GM18868 (cell line): Measurements from ENCODE around the gene PHLPP1.

Experiments
- ATAC-seq: cut with Tn5 transposase; IDR thresholded peaks from one replicate; pipeline ENCODE4 v1.9.1; 2021; ENCODE audit warnings: mild to moderate bottlenecking, moderate library complexity; ENCODE audit not compliant: unreplicated experiment

The PHLPP1 gene

DNA sequence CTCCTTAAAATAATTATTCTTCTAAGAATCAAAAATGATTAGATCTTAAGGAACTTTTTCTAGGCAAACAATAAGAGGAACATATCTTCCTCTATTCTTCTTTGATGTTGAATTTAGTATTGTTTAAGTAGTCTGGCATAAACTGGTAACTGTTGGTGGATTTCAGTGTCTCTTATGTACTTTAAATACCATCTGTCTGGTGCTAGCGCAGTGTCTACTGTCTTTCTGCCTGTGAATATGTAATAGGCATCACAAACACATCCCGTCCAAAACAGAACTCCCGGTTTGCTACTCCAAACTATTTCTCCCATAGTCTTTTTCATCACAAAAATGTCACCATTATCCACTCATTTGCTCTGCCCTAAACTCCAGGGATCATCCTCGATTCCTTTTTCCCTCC lies 281.7 kb downstream of the PHLPP1 start:
- ATAC-seq = no peak

DNA sequence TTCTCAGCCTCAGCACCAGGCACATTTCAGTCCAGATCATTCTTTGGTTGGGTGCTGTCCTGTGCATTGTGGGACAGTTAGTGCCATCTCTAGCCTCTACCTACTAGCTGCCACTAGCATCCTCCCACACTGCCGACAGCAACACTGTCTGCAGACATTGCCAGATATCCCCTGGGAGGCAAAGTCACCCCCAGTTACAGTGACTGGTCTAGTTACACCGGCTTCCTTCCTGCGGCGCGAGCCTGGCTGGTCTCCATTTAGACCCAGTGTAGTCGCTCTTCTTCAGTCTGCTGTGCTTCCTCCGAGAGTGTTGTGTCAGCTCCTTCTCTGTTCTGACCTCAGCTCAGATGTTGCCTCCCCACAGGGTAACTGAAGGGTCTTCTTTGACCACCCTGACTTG lies 283.1 kb downstream of the PHLPP1 start:
- no peak for ATAC-seq

DNA sequence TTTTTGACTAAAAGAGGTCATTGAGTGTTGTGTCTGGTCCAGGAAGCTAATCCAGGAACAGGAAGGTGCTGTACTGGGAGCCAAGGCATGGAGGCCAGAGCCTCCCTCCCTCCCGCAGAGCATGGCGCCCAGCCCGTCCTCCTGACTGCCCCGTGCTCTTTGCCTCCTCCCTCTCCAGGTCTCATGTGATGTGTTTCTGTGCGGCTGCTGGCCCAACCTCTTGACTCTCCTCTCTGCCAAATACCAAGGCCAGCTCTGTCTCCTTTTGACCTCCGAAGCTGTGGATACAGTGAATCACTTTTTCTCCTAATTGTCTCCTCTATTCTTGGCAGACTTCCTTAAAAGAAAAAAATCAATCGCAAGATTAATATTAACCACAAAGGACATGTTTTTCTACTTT lies 284.1 kb downstream of the PHLPP1 start:
- ATAC-seq = no peak

DNA sequence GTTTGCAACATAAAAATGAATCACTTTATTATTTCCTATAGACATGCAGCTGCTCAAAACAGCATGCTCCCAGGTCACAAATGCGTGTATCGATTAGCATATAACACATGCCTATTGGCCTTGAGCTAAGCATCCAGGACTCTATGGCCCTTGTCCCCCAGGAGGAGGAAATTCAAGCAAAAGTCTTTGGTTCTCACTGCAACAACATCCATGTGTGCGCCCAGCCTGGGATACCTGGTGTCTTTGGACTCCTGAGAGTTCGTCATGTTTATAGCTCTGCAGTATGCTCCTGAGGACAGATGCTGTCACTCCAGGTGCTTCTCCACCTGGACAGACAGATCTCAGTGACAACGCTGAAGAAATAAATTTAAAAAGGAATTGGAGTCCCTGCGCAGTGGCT lies 284.6 kb downstream of the PHLPP1 start:
- ATAC-seq = no peak

DNA sequence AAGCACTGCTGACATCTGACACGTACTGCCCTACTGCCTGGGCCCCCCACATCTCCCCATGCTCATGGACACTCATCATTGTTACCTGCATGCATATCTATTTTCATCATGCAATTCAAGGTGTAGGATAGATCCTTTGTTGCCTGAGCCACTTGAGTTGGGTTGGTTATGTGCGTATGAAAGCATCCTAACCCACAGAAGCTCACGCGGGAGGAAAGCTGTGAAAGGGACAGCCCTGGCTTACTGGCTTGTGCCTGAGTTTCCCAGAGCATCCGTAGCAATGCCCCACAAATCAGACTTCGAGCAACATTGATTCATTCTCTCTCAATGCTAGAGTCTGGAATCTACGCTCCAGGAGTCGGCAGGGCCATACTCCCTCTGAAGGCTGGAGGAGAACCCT lies 285.5 kb downstream of the PHLPP1 start:
- ATAC-seq = no peak

DNA sequence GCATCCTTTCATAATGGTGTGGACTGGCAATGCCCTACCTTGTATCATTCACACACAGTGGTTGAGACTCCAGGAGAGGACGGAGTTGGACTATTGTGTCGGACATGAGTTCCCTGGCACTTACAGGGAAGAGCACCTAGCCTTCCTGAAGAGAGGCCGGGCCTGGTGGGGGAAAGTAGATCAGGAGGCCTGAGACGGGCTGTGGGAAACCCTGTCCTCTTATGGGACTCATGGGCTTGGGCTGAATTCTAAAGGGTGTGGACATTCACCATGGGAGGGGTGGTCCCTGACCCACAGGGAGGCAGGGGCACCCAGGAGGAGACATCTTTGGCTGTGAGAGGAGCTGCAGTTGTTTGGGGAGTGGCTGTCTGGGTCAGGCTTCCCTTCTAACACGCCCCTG lies 286.5 kb downstream of the PHLPP1 start:
- no peak for ATAC-seq

DNA sequence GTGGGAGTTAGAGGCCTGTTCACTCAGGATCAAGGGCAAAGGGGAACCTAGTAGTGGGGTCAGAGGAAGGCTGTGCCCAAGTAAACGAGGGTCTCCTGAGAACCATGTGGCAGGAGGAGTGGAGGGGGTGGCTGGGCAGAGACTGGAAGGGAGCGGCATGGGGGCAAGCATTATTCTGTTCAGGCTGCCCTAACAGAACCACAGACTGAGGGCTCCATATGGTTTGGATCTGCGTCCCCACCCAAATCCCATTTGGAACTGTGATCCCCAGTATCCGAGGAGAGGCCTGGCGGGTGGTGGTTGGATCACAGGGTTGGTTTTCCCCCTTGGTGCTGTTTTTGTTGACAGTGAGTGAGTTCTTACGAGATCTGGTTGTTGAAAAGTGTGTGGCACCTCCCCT lies 287.0 kb downstream of the PHLPP1 start:
- ATAC-seq = no peak

DNA sequence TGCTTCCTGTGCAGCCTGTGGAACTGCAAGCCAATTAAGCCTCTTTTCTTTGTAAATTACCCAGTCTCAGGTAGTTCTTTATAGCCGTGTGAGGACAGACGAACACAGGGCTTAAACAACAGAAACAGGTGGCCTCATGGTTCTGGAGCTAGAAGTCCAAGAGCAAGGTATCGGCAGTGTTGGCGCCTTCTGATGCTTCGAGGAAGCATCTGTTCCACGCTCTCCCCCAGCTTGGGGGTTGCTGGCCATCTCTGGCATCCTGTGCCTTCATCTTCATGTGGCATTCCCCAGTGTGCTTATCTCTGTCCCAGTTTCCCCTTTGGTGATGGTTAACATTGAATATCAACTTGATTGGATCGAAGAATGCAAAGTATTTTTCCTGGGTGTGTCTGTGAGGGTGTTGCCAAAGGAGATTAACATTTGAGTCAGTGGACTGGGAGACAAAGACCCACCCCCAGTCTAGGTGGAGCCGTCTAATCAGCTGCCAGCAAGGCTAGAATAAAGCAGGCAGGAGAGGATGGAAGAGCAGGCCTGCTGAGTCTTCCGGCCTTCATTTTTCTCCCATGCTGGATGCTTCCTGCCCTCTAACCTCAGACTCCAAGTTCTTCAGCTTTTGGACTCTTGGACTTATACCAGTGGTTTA lies 287.6 kb downstream of the PHLPP1 start:
- ATAC-seq = no peak

DNA sequence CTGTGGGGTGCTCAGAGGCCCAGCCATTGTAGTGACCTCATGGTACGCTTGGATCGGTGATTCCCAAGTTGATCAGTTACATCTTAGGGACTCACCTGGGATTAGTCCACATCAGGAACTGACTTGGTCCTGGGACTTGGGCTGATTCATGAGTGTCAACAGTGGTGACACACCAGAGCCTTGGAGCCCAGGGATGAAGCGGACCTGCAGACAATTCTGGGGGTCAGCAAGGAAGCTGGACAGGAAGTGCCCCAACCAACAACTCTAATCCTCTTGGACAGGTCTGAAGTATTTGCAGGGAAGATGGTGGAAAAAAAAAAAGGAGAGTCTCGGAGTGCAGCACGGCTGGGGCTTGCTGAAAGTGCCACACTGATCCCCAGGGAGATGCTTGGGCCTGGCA lies 288.6 kb downstream of the PHLPP1 start:
- ATAC-seq = no peak

DNA sequence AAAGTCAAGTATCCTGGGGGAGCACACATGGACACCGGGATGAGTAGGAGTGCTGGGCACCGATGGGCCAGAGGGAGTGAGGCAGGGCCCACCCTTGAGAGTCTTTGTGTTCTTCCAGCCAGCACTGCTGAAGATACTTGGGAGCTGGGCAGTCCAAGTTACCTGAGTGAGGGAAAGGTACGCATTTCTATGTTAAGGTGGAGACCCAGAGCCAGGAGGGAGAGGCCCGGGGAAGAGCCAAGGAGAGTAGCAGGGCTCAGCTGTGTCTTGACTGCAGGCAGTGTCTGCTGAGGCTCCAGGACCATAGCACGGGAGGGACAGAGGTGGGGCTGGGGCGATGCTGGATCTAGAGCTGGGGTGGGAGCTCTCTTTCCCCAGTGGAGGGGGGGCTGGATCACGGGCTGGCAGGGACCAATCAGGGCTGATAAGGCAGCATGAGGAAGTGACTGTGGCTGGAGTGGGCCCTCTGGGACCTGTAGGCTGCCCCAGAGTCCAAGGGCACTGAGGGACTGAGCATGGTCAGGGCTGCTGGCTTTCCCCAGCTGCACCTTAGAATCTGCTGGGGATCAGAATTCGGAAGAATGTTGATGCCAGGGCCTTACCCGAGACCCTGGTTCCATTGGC lies 289.2 kb downstream of the PHLPP1 start:
- ATAC-seq = no peak

DNA sequence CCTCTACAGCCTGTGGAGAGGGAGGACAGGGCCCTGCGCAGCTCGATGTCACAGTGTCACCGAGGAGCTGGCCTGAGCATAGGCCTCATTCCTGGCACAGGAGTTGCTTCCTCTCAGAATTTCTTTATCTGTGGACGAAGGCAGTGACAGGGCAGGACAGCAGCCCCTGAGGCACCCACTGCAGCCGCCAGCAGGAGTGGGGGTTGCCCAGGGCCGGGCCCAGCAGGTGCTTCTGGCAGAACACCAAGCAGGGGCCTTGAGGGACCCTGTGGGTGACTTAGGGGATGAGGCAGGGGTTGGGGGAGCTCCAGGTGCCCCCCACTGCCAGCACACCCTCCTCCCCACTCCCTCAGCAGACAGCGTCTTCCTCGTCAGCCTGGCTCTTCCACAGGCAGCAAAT lies 290.0 kb downstream of the PHLPP1 start:
- ATAC-seq = no peak

DNA sequence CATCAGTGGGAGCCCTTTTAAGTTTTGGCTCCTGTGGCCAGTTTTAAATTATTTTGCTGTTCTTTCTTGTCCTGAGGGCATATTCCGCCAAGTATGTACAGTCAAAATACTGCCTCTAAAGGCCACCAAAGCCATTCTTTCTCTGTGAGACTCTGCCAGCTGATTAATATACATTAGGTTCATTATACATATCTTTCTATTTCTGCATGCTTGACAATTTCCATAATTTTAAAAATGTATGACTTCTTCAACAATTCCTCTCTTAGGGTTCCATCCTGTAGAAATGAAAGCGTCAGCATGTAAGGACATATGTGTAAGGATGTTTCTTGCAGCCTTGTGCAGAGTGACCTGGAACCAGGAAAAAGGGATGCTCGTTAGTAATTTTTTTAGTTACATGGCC lies 291.9 kb downstream of the PHLPP1 start:
- ATAC-seq = no peak

DNA sequence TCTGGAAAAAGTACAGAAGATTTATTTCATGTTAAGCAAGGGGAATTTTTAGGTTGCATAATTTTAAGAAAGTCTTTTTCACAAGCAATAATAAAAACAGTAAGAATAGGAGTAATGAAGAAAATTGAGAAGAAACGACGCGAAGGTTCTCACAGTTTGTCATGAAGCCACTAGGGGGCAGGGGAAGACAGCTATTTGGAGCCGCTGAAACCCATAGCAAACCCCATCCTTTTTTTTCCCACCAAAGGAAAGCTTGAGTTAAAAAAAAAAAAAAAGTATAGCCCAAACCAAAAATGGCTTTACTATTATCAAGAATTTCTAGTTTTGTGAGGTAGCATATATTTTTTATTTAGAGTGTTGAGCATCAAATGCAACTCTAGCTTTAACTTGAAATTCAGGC lies 300.9 kb downstream of the PHLPP1 start:
- ATAC-seq = peak; percentile 55

DNA sequence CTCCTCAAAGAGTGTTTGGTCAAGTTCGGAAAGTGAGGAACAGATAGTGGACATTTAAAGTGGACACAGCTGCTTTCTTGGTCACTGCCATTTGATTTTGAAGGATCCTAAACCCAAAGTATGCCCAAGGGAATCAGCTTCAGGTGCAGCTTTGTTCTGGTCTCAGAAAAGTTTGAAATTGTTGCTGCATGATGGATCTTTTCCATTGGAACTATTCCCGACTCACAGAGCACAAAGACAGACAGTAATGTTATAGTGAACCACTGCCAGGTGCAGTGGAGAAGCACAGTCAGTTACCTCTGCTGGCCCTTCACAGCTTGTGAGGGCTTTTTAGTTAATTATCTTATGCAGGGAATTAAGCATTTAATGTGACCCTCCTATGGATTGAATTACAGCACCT lies 301.7 kb downstream of the PHLPP1 start:
- ATAC-seq = no peak

DNA sequence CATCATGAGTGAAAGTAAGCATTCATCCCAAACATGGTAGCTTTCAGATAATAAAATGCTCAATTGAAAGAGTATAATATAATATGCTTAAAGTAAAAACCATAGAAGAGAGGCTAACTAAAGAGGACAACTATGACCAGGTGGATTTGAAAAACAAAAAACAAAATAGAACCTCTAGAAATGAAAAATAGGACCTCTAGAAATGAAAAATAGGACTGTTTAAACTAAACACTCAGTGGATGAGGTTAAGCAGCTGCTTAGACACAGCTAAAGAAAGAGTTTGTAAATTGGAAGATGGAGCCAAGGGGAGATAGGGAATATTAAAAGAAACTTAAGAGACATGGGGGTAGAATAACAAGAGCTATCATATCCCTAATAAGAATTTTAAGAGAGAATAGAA lies 302.6 kb downstream of the PHLPP1 start:
- no peak for ATAC-seq

DNA sequence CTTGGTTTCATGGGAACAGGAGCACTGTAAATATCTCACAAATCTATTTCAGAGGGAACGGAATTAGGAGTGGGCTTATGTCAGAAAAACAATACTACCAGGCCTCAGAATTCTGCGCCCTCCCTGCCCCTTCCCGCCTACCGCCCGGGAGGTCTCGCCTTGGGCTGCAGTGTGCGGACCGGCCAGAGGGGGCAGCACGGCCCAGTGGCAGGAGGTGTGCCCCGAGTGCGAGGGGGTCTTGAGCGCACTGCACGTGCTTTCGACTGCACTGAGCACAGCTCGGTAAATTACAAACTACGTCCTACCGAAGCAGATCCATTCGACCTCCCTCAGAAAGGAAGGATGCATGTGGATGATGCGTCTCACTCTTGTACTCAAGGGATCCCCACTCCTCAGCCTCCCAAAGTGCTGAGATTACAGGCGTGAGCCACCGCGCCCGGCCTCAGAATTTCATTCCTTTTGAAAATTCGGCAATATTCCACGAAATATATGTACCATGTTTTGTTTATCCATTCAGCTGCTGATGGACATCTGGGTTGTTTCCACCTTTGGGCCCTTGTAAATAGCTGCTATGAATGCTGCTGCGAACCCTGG lies 307.2 kb downstream of the PHLPP1 start:
- no peak for ATAC-seq

DNA sequence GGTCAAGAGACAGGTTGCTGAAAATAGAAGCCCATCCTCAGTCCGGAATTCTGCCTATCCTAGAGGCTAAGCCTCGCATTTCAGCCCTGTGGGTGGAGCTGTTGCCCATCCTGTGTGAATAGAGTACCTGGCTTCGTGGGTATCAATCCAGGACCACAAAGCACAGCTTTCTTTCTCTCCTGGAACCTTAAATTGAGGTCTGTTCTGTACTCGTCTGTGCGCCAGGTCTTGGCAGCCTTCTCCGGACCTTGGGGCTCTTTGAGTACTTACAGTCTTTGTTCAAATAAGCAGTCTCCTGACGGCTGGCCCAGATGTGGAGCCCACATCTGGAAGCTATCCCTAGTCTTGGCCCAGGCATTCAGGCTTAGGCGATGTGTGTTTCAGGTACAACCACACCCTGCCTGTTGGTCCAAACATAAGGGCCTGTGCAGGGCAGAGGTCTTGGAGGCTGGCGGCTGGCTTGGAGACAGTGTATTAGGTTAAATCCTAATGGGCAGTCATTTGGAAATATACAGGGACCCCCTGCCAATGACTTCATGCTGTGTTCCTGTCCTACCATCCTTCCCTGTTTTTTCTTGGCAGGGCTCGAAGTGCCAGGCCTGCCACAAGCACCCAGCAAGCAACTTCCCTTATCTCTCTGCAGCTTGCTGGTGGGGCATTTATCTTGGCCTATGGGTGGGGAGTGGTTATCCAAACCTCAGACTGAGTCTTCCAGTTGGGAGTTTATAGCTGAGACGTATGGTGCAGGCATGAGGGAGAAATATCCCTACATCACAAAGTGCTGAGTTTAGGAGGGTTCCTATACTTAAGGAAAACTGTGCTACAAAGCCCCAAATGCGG lies 310.1 kb downstream of the PHLPP1 start:
- no peak for ATAC-seq

DNA sequence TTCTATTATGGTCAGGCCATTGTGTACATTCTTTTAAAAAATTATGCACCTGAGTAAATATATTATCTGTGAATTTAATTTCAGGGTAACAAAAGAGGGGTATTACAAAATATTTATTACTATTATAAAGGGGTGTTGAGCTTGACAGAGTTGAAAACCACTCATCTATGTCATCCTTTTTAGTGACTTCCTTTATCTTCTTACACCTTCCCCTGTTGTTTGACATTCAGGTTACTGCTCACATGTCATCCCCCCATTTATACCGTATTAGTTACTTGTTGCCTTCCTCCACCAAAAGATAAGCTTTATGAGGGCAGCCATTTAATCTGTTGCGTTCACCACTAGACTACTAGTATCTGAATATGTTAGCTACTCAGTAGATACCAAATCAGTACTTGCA lies 313.0 kb downstream of the PHLPP1 start:
- ATAC-seq = no peak
